IMR-90 (cell line): ENCODE results near the gene ZNF521. TPM values are rescaled to one million over a fixed set of nuclear protein-coding genes. Genes with fewer than 3 reads are reported as not detected.

Source experiments
- ATAC-seq: fragments of 200-7000 bp; cut with Tn5 transposase; 2 replicates; pipeline ENCODE4 v1.9.1; 2020; ENCODE audit warnings: low read depth, mild to moderate bottlenecking, moderate library complexity
- BruUV-seq: library from RNA; stranded (reverse); fragments of 400-500 nt; replicated peaks from 2 replicates; lab custom pipeline; 2021; lab: Mats Ljungman, UMichigan
- CTCF ChIA-PET: fragments of 300-600 bp; formaldehyde crosslinking; extraction: SDS; loops from one replicate; lab custom pipeline; 2021; ENCODE audit warnings: antibody characterized with exemption; lab: Yijun Ruan, JAX
- POLR2A ChIA-PET: fragments of 300-600 bp; sonication (Branson Sonifier 250); formaldehyde crosslinking; loops from one replicate; lab custom pipeline; 2022; ENCODE audit warnings: antibody characterized with exemption; ENCODE audit not compliant: unreplicated experiment; lab: Charles Lee
- DNase-seq: peaks from one replicate; pipeline ENCODE4 v3.0.0; 2013
- H2AFZ ChIP-seq: replicated peaks from 2 replicates; pipeline ENCODE3; 2013; ENCODE audit warnings: low read length, mild to moderate bottlenecking; ENCODE audit not compliant: poor library complexity
- H2AK5ac ChIP-seq: 2 replicates; pipeline ENCODE4 v1.6.1; 2013; ENCODE audit warnings: low read depth, low read length, inconsistent platforms
- H2AK9ac ChIP-seq: replicated peaks from 2 replicates; pipeline ENCODE3; 2013; ENCODE audit warnings: mild to moderate bottlenecking, low read depth, low read length, moderate library complexity; ENCODE audit not compliant: poor library complexity
- H2BK120ac ChIP-seq: 2 replicates; pipeline ENCODE4 v1.6.1; 2013; ENCODE audit warnings: low read depth, low read length, inconsistent platforms
- H2BK15ac ChIP-seq: 3 replicates; pipeline ENCODE4 v1.6.1; 2013; ENCODE audit warnings: low read depth, low read length, inconsistent platforms
- H2BK20ac ChIP-seq: 2 replicates; pipeline ENCODE4 v1.6.1; 2013; ENCODE audit warnings: low read depth, mild to moderate bottlenecking, inconsistent platforms, low read length, moderate library complexity
- H2BK5ac ChIP-seq: 2 replicates; pipeline ENCODE4 v1.6.1; 2013; ENCODE audit warnings: mild to moderate bottlenecking, low read depth, low read length, inconsistent platforms; ENCODE audit not compliant: poor library complexity, severe bottlenecking
- H3K14ac ChIP-seq: replicated peaks from 2 replicates; pipeline ENCODE4 v1.6.1; 2013; ENCODE audit warnings: low read depth, low read length, inconsistent platforms
- H3K18ac ChIP-seq: 2 replicates; pipeline ENCODE4 v1.6.1; 2013; ENCODE audit warnings: low read depth, low read length, control low read depth
- H3K23ac ChIP-seq: 2 replicates; pipeline ENCODE4 v1.6.1; 2013; ENCODE audit warnings: low read depth, low read length, inconsistent platforms
- H3K27ac ChIP-seq: 2 replicates; pipeline ENCODE4 v1.5.1; 2013; ENCODE audit warnings: mild to moderate bottlenecking, control low read depth, low read length; ENCODE audit not compliant: insufficient read depth
- H3K27me3 ChIP-seq: 2 replicates; pipeline ENCODE4 v1.6.1; 2013; ENCODE audit warnings: low read length; ENCODE audit not compliant: control insufficient read depth, insufficient read depth
- H3K36me3 ChIP-seq: 2 replicates; pipeline ENCODE4 v1.6.1; 2013; ENCODE audit warnings: low read length, mixed read lengths; ENCODE audit not compliant: control insufficient read depth, insufficient read depth
- H3K4ac ChIP-seq: 2 replicates; pipeline ENCODE4 v1.6.1; 2013; ENCODE audit warnings: low read depth, low read length, inconsistent platforms
- H3K4me1 ChIP-seq: 2 replicates; pipeline ENCODE4 v1.6.1; 2013; ENCODE audit warnings: low read length, mixed read lengths; ENCODE audit not compliant: control insufficient read depth, insufficient read depth
- H3K4me2 ChIP-seq: 2 replicates; pipeline ENCODE4 v1.6.1; 2013; ENCODE audit warnings: low read depth, mild to moderate bottlenecking, control low read depth, low read length, moderate library complexity
- H3K4me3 ChIP-seq: 2 replicates; pipeline ENCODE4 v1.5.1; 2013; ENCODE audit warnings: low read depth, mild to moderate bottlenecking, control low read depth, low read length, moderate library complexity; ENCODE audit not compliant: insufficient read depth
- H3K56ac ChIP-seq: 2 replicates; pipeline ENCODE4 v1.6.1; 2013; ENCODE audit warnings: low read length, inconsistent platforms; ENCODE audit not compliant: insufficient read depth; ENCODE audit errors: extremely low read depth
- H3K79me1 ChIP-seq, 2 experiments: 2 replicates each; pipeline ENCODE4 v1.6.1; 2013; ENCODE audit warnings: low read length in 2 of 2, inconsistent platforms in 1 of 2, low read depth in 1 of 2
- H3K9ac ChIP-seq: 2 replicates; pipeline ENCODE4 v1.6.1; 2013; ENCODE audit warnings: low read depth, low read length, control low read depth
- H3K9me1 ChIP-seq: 2 replicates; pipeline ENCODE4 v1.6.1; 2013; ENCODE audit warnings: low read length, inconsistent platforms; ENCODE audit not compliant: insufficient read depth
- H3K9me3 ChIP-seq: 2 replicates; pipeline ENCODE4 v1.6.1; 2013; ENCODE audit warnings: low read length; ENCODE audit not compliant: control insufficient read depth, insufficient read depth
- H4K20me1 ChIP-seq: 2 replicates; pipeline ENCODE4 v1.6.1; 2013; ENCODE audit warnings: low read length, inconsistent platforms; ENCODE audit not compliant: insufficient read depth
- H4K5ac ChIP-seq: 2 replicates; pipeline ENCODE4 v1.6.1; 2013; ENCODE audit warnings: mild to moderate bottlenecking, low read depth, low read length, control low read depth
- H4K8ac ChIP-seq, 2 experiments: 2 replicates each; pipeline ENCODE4 v1.6.1; 2013; ENCODE audit warnings: low read depth in 2 of 2, low read length in 2 of 2, control low read depth in 1 of 2, inconsistent platforms in 1 of 2
- H4K91ac ChIP-seq: 2 replicates; pipeline ENCODE4 v1.6.1; 2013; ENCODE audit warnings: low read depth, low read length, inconsistent platforms; ENCODE audit not compliant: insufficient read depth
- BHLHE40 ChIP-seq: fragments of 150-350 bp; IDR thresholded peaks from 2 replicates; pipeline ENCODE4 v1.6.1; 2016; ENCODE audit warnings: mild to moderate bottlenecking, low read depth, low read length
- CEBPB ChIP-seq: IDR thresholded peaks from 2 replicates; pipeline ENCODE4 v1.6.1; 2012; ENCODE audit warnings: low read depth, low read length, improper control_type of control experiment
- CHD1 ChIP-seq: IDR thresholded peaks from 2 replicates; pipeline ENCODE4 v1.6.1; 2012; ENCODE audit warnings: low read depth, low read length, improper control_type of control experiment
- CTCF ChIP-seq: conservative IDR thresholded peaks from 2 replicates; pipeline ENCODE4 v1.5.1; 2012; ENCODE audit warnings: mild to moderate bottlenecking, low read depth, low read length, improper control_type of control experiment
- ELK1 ChIP-seq: fragments of 150-350 bp; IDR thresholded peaks from 2 replicates; pipeline ENCODE4 v1.6.1; 2016; ENCODE audit warnings: low read depth, mild to moderate bottlenecking, low read length, moderate library complexity, borderline replicate concordance
- MAFK ChIP-seq: IDR thresholded peaks from 2 replicates; pipeline ENCODE4 v1.6.1; 2012; ENCODE audit warnings: low read depth, low read length, improper control_type of control experiment
- MXI1 ChIP-seq: IDR thresholded peaks from 2 replicates; pipeline ENCODE4 v1.6.1; 2012; ENCODE audit warnings: low read depth, mild to moderate bottlenecking, low read length, moderate library complexity, borderline replicate concordance
- NFE2L2 ChIP-seq: fragments of 150-350 bp; IDR thresholded peaks from 2 replicates; pipeline ENCODE4 v1.6.1; 2016; ENCODE audit warnings: low read depth, mild to moderate bottlenecking, low read length
- POLR2A ChIP-seq: IDR thresholded peaks from 2 replicates; pipeline ENCODE4 v1.6.1; 2012; ENCODE audit warnings: mild to moderate bottlenecking, low read depth, low read length
- RAD21 ChIP-seq: IDR thresholded peaks from 2 replicates; pipeline ENCODE4 v1.6.1; 2012; ENCODE audit warnings: low read length, improper control_type of control experiment
- RCOR1 ChIP-seq: IDR thresholded peaks from 2 replicates; pipeline ENCODE4 v1.6.1; 2012; ENCODE audit warnings: mild to moderate bottlenecking, low read length, improper control_type of control experiment; ENCODE audit not compliant: insufficient replicate concordance
- SMC3 ChIP-seq: fragments of 150-350 bp; IDR thresholded peaks from 2 replicates; pipeline ENCODE4 v1.6.1; 2016; ENCODE audit warnings: low read depth, mild to moderate bottlenecking, antibody characterized with exemption, low read length, moderate library complexity
- USF2 ChIP-seq: fragments of 150-350 bp; IDR thresholded peaks from 2 replicates; pipeline ENCODE4 v1.6.1; 2017; ENCODE audit warnings: mild to moderate bottlenecking, antibody characterized with exemption, low read length, low read depth
- WGBS, 2 experiments: methylation state at CpG; one replicate each; pipeline versions ENCODE4 v1.1.5 to v1.1.7; 2013; ENCODE audit warnings: missing lambda C conversion rate in 2 of 2; ENCODE audit not compliant: insufficient read length in 1 of 2; ENCODE audit errors: extremely low coverage in 2 of 2; 5-methylcytosine and 5-hydroxymethylcytosine counted together
- dilution Hi-C: fragments of 300-500 bp; cut with HindIII; formaldehyde crosslinking; loops from one replicate; pipeline ENCODE4 v1.14.3; 2018; ENCODE audit warnings: low sequenced_read_pairs; ENCODE audit not compliant: unreplicated experiment
- in situ Hi-C: fragments of 300-500 bp; cut with MboI; formaldehyde crosslinking; loops from 3 replicates; pipeline ENCODE4 v1.14.3; 2019; ENCODE audit warnings: low sequenced_read_pairs, inconsistent platforms, mixed read lengths
- intact Hi-C: fragments of 100-400 bp; cut with micrococcal nuclease; formaldehyde crosslinking; loops from 2 replicates; pipeline ENCODE4 v1.10.0; 2022
- polyA plus RNA-seq, 3 experiments: library from polyadenylated mRNA; depleted of rRNA; stranded (reverse); fragments of >200 nt; gene quantifications; 2 replicates each; pipeline ENCODE4 v1.2.3, GENCODE V29; 2012; ENCODE audit warnings: low replicate concordance in 1 of 3
- total RNA-seq: library from RNA; depleted of rRNA; stranded (reverse); fragments of >200 nt; gene quantifications from 2 replicates; pipeline ENCODE4 v1.2.3, GENCODE V29; 2012

ZNF521 gene
- total and polyA plus RNA-seq, 2 of the 4 experiments (the other 2 are of a cell fraction), result 21.5 to 59.3 TPM

GRCh38 chr18:25327584-25327983, 24.4 kb downstream of the ZNF521 start:
- Histone ChIP-seq H3K4me2 (no peak overlapping the region), H3K27me3 (no peaks in the 10 kb centered on the region), H3K4ac (no peak overlapping the region), H3K36me3 (peaks cover 3% of the 10 kb centered on the region; the same call in 1 of the 2 replicates), H4K20me1 (peaks cover 22% of the 10 kb centered on the region), H2AFZ (no peak overlapping the region), H3K9me1 (0 out of 2 replicates have a peak, but pooled peaks cover 6% of the 10 kb centered on the region), H3K23ac (no peak overlapping the region), H2BK15ac (no peak overlapping the region), H3K79me1 (peaks cover 41 to 54% of the 10 kb centered on the region in 2 experiments), H3K18ac (no peak overlapping the region), H2BK5ac (no peak overlapping the region), H2BK120ac (no peak overlapping the region), H2BK20ac (no peak overlapping the region), H3K4me1 (0 out of 2 replicates have a peak, but pooled peaks cover 3% of the 10 kb centered on the region), H3K9me3 (no peaks in the 10 kb centered on the region), H3K27ac (no peak overlapping the region), H3K56ac (no peak overlapping the region), H3K9ac (no peak overlapping the region), H3K14ac (no peak overlapping the region), H4K91ac (no peak overlapping the region), H3K4me3 (no peak overlapping the region), H4K8ac (no peak overlapping the region), H4K5ac (no peak overlapping the region), H2AK9ac (no peak overlapping the region), H2AK5ac (no peak overlapping the region)
- DNase-seq, result no peak
- POLR2A ChIA-PET, result no interaction called here
- no peak for ATAC-seq
- WGBS, 2 experiments, result no CpG with 5 or more reads among the region's 9 CpGs
- TF ChIP-seq MAFK (no peak), NFE2L2 (no peak), CHD1 (no peak), RAD21 (no peak), USF2 (no peak), CEBPB (no peak), CTCF (no peak), BHLHE40 (no peak), ELK1 (no peak), RCOR1 (no peak), MXI1 (no peak), SMC3 (no peak), POLR2A (no peak)
- CTCF ChIA-PET, result no interaction called here
- in situ Hi-C loops, result no loop called here
- intact Hi-C loops, result no loop called here
- BruUV-seq, result no TSS peak
- dilution Hi-C loops, result no loop called here
